Fibroblast of lung (primary cell): ENCODE results near the gene TTLL10.

Experiments
- CTCF ChIP-seq, 2 donors: IDR thresholded peaks in 1 of 2; conservative IDR thresholded peaks in 1 of 2; 1 replicate in 1 of 2; 2 replicates in 1 of 2; pipeline ENCODE4 v1.5.1; 2011 to 2012; ENCODE audit warnings: low read length in 2 of 2, control low read depth in 1 of 2, inconsistent platforms in 1 of 2, low read depth in 1 of 2, mild to moderate bottlenecking in 1 of 2
- EZH2 ChIP-seq: IDR thresholded peaks from 2 replicates; pipeline ENCODE4 v1.5.1; 2012; ENCODE audit warnings: low read length, control low read depth, mild to moderate bottlenecking; ENCODE audit errors: missing control alignments

GRCh38 chr1:1245178-1245816 lies 71.6 kb downstream of the TTLL10 start:
- TF ChIP-seq EZH2 (no peak), CTCF (conservative IDR thresholded peaks at IDR 0.05 in 1 of 2, IDR thresholded peaks at IDR 0.05 in 1 of 2; ENCODE audit: low read depth in 1 of 2, low read length in 2 of 2) (no peak)
